AG08396 (cell line): ENCODE measurements around the gene HPGDS.
"Not testable (repeated sequence)": the region's sequence is repeated elsewhere in the genome, so short reads cannot be mapped to it uniquely, and the experiment has no call there.

Experiments
- DNase-seq: peaks from one replicate; pipeline ENCODE4 v3.0.0; 2012; ENCODE audit warnings: low spot score, mixed read lengths

Gene HPGDS

GRCh38 chr4:94357624-94358023, 15.0 kb upstream of the HPGDS start:
- DNase-seq: no peak

DNA sequence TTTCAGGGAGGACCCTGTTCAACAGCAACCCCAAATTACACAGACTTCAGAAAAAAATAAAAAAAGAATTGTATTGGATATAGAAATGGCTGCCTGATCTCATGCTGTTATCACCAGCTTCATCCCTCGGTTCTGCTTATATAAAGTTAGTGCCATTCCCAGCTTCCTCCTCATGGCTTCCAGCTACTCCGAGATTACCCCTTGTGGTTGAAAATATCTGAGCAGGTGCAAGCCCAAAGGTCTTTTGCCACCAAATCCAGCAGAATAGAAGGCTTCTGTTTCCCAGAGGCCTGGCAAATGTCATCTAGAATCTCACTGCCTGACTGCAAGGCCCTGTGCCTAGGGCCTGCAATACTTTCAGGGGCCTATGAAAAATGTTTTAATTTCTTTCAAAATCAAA, 13.8 kb upstream of the HPGDS start:
- no peak for DNase-seq

DNA sequence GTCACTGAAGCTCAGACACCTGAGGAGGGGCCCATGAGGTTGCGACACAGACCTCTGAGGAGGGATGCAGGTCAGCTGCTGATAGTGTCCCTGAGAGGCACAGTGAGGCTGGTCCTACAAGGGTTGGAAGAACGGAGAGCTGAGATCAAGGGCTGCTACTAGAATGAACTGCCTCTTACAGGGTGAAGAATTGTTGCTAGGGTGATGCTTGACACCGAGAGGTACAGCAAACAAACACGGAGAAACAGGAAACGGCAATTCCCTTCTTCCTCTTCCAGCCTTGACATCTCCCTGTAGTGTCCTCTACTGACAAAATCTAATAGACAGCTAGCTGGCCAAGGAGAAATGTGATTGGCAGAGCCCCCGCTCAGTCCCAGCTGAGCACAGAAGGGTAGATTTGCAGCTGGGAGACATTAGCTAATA, 11.8 kb upstream of the HPGDS start:
- no peak for DNase-seq

GRCh38 chr4:94352996-94353395, 10.4 kb upstream of the HPGDS start:
- no peak for DNase-seq

- no peak for DNase-seq
These were observed 9.5 kb upstream of the HPGDS start for GRCh38 chr4:94352163-94352562.

DNA sequence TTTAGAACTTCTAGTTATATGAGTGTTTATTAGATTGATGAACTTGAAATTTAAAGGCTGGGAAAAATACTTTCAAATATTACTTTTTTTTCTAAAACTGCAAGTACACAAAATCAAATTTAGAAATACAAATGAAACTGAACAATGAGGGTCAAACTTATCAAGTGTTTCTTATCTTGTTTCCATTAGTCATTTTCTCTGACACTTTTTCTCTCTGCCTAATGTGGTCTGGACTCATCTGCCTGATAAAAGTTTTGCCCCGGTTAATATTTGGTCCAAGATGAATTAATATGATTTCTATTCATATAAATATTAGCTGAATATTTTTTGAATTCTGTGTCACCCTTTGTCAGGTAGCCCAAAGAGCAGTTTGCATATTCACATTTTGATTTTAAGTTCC, 8.7 kb upstream of the HPGDS start:
- no peak for DNase-seq

- DNase-seq: no peak
These were observed 7.5 kb upstream of the HPGDS start for GRCh38 chr4:94350095-94350494.

GRCh38 chr4:94349193-94349592, 6.6 kb upstream of the HPGDS start:
- DNase-seq: no peak

DNA sequence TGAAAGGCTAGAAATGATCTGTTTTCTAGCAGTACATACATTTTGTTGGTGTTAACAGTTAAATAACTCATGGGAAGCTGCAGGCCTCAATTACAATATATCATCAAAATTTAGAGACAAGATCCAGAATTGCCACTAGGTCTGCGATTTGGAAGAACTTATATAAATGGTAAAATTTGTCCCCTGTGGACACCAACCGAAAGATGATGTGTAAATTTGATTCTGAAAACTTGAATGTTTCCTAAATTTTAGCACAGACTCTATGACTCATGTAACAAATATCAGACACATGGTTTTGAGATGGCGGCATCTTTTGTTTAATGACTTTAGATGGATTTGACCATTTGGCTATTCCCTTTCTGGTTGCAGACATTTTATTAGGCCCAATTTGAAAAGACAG, 6.0 kb upstream of the HPGDS start:
- DNase-seq: no peak

DNA sequence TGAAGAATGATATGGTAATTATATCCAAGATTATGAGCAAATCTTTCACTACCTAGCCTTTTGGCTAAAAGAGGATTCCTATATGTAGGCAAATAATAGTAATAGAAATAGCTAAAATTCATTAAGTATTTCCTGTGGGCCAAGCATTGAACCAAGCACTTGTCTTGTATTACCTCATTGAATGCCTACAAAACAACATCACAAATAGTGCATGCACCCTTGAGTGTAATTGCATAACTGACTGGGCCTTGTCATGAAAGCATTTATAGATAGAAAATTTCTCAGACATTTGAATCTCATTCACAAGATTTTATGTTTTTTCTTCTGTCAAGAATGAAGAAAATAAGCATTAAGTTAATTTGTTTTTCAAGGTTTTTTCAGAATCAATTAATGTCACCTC, 3.9 kb upstream of the HPGDS start:
- no peak for DNase-seq

DNA sequence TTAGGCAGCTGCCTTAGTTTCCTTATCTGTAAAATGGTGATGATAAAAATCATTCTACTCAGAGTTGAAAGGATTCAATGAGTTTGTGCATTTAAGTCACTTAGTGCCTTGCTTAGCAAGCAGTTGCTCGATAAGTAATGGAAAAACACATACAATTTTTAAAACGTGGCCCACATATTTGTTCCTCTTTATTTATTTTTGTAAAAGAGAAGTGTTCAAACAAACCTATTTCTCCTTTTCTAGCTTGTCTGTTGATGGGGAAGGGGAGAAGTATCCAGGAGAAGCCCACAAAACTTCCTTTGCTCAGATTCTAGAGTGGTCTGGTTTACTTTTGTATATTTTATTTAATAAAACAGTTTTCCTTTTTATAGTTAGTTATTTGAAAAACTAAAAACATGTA, 3.3 kb upstream of the HPGDS start:
- no peak for DNase-seq

- no peak for DNase-seq
These were observed 2.6 kb upstream of the HPGDS start for GRCh38 chr4:94345266-94345665.

DNA sequence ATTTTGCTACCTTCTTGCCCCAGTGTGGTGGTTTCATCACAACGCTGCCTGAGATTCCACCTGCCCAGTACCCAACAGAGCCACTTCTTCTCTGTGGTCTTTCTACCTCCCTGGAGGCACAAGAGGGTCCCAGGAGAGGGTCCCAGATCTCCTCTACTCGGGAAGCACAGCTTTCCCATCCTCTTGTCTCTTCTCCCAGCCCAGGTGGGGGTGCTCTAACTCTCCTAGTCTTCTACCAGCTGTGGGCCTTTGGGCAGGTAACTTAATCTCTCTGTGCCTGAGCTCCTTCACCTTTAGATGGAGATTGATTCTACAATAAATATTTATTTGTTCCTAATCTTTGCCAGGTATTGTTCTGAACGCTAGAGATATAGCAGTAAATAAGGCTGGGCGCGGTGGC, 1.8 kb upstream of the HPGDS start:
- no peak for DNase-seq

DNA sequence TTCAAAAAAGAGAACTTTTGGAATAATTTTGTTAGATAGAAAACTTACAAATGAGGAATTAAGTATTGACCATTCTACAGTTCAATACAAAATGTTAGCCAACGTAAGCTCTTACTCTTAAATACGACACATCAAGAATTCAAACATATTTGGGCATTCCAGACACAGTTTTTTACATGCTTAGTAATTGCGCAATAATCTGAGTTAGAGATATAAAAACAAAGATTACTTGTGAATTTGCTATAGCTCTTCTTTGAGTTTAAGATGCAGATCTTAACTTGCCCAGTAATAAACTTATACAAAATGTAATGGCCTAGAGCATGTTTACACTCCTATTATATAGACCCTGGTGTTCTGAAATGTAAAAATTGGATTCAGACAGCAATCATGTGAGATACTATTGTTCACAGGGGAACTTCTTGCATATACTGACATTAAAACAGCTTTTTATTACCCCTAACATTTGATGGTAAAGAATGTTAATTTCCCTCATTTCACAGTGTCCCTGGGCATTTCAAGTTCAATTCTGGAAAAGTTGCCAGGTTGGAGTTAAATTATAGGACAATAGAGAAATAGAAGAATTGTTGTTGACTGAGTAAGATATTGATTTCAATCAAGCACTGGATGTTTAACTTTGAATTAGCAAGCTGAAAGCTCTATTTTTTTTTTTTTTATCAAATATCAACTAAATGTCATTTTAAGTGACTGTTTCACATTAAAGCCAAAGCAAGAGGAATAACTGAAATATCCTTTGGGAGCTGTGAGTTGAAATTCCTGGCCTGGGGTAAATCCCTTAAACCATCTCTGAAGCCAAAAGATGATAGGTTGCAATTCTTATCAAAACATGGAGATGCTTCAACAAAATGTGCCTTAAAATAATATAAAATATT, 910 bp downstream of the HPGDS start:
- DNase-seq: no peak

DNA sequence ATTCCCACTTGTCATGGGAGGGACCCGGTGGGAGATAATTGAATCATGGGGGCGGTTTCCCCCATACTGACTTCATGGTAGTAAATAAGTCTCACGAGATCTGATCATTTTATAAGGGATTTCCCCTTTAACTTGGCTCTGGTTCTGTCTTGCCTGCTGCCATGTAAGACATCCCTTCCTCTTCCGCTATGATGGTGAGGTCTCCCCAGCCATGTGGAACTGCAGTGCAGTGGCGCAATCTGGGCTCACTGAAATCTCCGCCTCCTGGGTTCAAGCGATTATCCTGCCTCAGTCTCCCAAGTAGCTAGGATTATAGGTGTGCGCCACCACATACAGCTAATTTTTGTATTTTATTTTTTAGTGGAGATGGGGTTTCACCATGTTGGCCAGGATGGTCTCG, 2.9 kb downstream of the HPGDS start:
- no peak for DNase-seq

DNA sequence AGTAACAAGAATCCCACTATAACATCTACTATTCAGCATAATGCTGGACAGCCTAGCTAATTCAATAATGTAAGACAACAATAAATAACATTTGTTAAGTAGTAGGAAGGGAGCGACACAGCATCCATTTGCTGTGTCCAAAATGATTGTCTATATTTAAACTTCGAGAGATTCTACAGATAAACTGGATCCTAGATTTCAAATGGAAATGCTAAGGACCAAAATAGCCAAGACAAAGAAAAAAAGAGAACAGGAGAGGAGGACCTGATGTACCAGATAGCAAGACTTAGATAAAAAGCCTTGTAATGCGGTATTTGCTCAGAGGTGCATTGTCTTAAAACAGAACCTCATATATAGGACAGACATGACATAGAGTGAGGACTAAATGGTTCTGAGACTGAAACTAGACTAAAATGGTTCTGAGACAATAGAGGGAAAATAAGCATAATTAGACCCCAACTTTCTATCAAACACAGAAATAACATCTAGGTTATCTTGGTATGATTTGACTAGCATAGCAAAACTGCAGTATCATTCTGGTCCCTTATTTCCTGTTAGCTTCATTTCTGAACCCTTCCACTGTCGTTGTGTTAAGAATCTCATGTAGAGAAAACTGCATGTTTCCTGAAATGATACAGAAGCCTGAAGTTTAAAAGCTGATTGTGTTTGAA, 3.8 kb downstream of the HPGDS start:
- DNase-seq: no peak

DNA sequence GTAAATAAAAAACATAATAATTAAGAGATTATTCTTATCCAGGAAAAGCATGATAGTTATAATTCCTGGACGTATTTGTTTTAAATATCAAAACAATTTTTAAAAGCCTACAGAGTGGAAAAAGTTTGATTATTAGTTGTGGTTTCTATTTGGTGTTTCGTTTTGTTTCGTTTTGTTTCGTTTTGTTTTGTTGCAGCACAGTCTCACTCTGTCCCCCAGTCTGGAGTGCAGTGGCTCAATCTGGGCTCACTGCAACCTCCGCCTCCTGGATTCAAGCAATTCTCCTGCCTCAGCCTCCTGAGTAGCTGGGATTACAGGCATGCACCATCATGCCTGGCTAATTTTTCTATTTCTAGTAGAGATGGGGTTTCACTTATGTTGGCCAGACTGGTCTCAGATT, 5.8 kb downstream of the HPGDS start:
- not testable (repeated sequence) for DNase-seq

GRCh38 chr4:94336303-94336702, 6.3 kb downstream of the HPGDS start:
- DNase-seq: no peak

GRCh38 chr4:94334962-94335361, 7.7 kb downstream of the HPGDS start:
- no peak for DNase-seq

- no peak for DNase-seq
These were observed 8.2 kb downstream of the HPGDS start for GRCh38 chr4:94334476-94334875.

- no peak for DNase-seq
These were observed 8.8 kb downstream of the HPGDS start for GRCh38 chr4:94333866-94334265.

GRCh38 chr4:94332983-94333590, 9.5 kb downstream of the HPGDS start:
- DNase-seq: no peak

DNA sequence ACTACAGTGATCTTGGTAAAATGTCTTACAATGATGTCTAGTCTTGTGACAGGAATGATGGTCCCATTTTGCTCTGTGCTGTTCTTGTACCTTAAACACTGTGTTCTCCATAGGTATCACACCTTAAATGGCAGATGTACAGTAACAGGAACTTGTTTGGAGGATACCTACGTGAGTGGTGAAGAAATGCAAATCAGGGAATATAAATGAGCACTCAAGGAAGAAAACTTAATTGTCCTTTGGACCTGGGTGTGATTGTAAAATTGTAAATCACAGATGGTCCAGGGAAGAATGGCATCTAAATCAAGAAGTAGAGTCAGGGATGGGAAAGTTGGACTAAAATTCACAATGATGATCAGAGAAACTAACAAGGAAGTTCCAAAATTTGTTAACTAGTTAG, 12.7 kb downstream of the HPGDS start:
- no peak for DNase-seq
